Measurements from ENCODE around the gene CAPG. TPM values are rescaled to one million over a fixed set of nuclear protein-coding genes. Genes with fewer than 3 reads are reported as not detected.

The CAPG gene
- total RNA-seq, result 208 and 213 TPM in 2 replicates

- peaks cover 90% of the 10 kb centered on the region for H3K4me1 Mint-ChIP-seq
- peak; percentile 76 for DNase-seq
- intact Hi-C loops (cut with micrococcal nuclease), result loop anchor here (1.0 to 10.0 kb wide), 6 partner anchors 8 to 785 kb away; partner anchors contain the start of genes ELMOD3, IMMT, MRPL35 and POLR1A
- ATAC-seq (ENCODE audit: low read depth), result peak; percentile 75
- H3K27ac Mint-ChIP-seq, result peak within 1 kb of the TSS; percentile 92
- ChIA-PET CTCF (interaction anchor here (0.6 kb wide), 1 partner anchor 9 kb away, joined by 3 read pairs; the partner anchor contains the start of gene SH2D6), POLR2A (interaction anchor here (0.6 to 5.3 kb wide), 8 partner anchors 9 to 452 kb away, joined by 4 to 47 read pairs (median 18); partner anchors contain the start of genes ELMOD3, MAT2A, RETSAT and SH2D6)
- no peaks in the 10 kb centered on the region for H3K9me3 Mint-ChIP-seq
- H3K4me3 Mint-ChIP-seq, result peak within 1 kb of the TSS; percentile 89
- peaks cover 5% of the 10 kb centered on the region for H3K36me3 Mint-ChIP-seq (ENCODE audit: low read depth)
- no peaks in the 10 kb centered on the region for H3K27me3 Mint-ChIP-seq
- no peak for TF ChIP-seq CTCF (IDR thresholded peaks at IDR 0.05)
Observed at GRCh38 chr2:85409845-85410583, at the start of gene CAPG. Gene CAPG, minus strand, starts transcription at chr2:85410366. Its CDS starts 8,221 bp downstream, at chr2:85402145.

GRCh38 chr2:85459771-85460170, 49.6 kb upstream of the CAPG start:
- POLR2A ChIA-PET, result no interaction called here
- CTCF ChIA-PET, result no interaction called here
- no peak for DNase-seq
- Mint-ChIP-seq H3K4me1 (no peaks in the 10 kb centered on the region), H3K27me3 (peaks cover 3% of the 10 kb centered on the region), H3K4me3 (no peak overlapping the region), H3K36me3 (ENCODE audit: low read depth) (no peaks in the 10 kb centered on the region), H3K27ac (no peak overlapping the region), H3K9me3 (no peaks in the 10 kb centered on the region)
- TF ChIP-seq CTCF (IDR thresholded peaks at IDR 0.05), result no peak
- ATAC-seq (ENCODE audit: low read depth), result no peak
- intact Hi-C loops (cut with micrococcal nuclease), result no loop called here

GRCh38 chr2:85458601-85459563, 48.7 kb upstream of the CAPG start:
- Mint-ChIP-seq H3K27me3 (peaks cover 3% of the 10 kb centered on the region), H3K4me1 (no peaks in the 10 kb centered on the region), H3K9me3 (no peaks in the 10 kb centered on the region), H3K4me3 (no peak overlapping the region), H3K36me3 (ENCODE audit: low read depth) (no peaks in the 10 kb centered on the region), H3K27ac (no peak overlapping the region)
- CTCF ChIA-PET, result no interaction called here
- TF ChIP-seq CTCF (IDR thresholded peaks at IDR 0.05), result no peak
- DNase-seq (no peak), ATAC-seq (ENCODE audit: low read depth) (no peak)
- POLR2A ChIA-PET, result no interaction called here
- intact Hi-C loops (cut with micrococcal nuclease), result no loop called here

GRCh38 chr2:85457877-85458316, 47.7 kb upstream of the CAPG start:
- CTCF ChIA-PET, result no interaction called here
- H3K4me3 Mint-ChIP-seq, result no peak overlapping the region
- POLR2A ChIA-PET, result no interaction called here
- intact Hi-C loops (cut with micrococcal nuclease), result no loop called here
- H3K4me1 Mint-ChIP-seq, result no peaks in the 10 kb centered on the region
- ATAC-seq (ENCODE audit: low read depth) (no peak), DNase-seq (no peak)
- peaks cover 3% of the 10 kb centered on the region for H3K27me3 Mint-ChIP-seq
- H3K9me3 Mint-ChIP-seq, result no peaks in the 10 kb centered on the region
- no peaks in the 10 kb centered on the region for H3K36me3 Mint-ChIP-seq (ENCODE audit: low read depth)
- TF ChIP-seq CTCF (IDR thresholded peaks at IDR 0.05), result no peak
- H3K27ac Mint-ChIP-seq, result no peak overlapping the region

- H3K27ac Mint-ChIP-seq, result no peak overlapping the region
- no peaks in the 10 kb centered on the region for H3K4me1 Mint-ChIP-seq
- no peaks in the 10 kb centered on the region for H3K36me3 Mint-ChIP-seq (ENCODE audit: low read depth)
- DNase-seq (no peak), ATAC-seq (ENCODE audit: low read depth) (no peak)
- TF ChIP-seq CTCF (IDR thresholded peaks at IDR 0.05), result no peak
- POLR2A ChIA-PET, result no interaction called here
- CTCF ChIA-PET, result no interaction called here
- H3K9me3 Mint-ChIP-seq, result no peaks in the 10 kb centered on the region
- peaks cover 3% of the 10 kb centered on the region for H3K27me3 Mint-ChIP-seq
- no peak overlapping the region for H3K4me3 Mint-ChIP-seq
- intact Hi-C loops (cut with micrococcal nuclease), result no loop called here
Observed at GRCh38 chr2:85457043-85457442, 46.9 kb upstream of the CAPG start.

Measured in activated B cell treated with CpG ODN at 0.5 μM for 24 hours (primary cell).